GM12878 (cell line): Measurements from ENCODE around the gene KCNQ1. TPM values are rescaled to one million over a fixed set of nuclear protein-coding genes. Genes with fewer than 3 reads are reported as not detected.

Source experiments
- ATAC-seq: fragments of 200-7000 bp; cut with Tn5 transposase; 3 replicates; pipeline ENCODE4 v1.9.1; 2020; ENCODE audit warnings: mild to moderate bottlenecking, moderate library complexity
- BruUV-seq: library from RNA; stranded (reverse); fragments of 400-500 nt; replicated peaks from 2 replicates; lab custom pipeline; 2021; lab: Mats Ljungman, UMichigan
- CTCF ChIA-PET: fragments of 300-600 bp; sonication (Branson Sonifier 250); formaldehyde crosslinking; extraction: SDS; loops from one replicate; lab custom pipeline; 2021; ENCODE audit warnings: inconsistent platforms; lab: Yijun Ruan, JAX
- POLR2A ChIA-PET: fragments of 350-600 bp; formaldehyde crosslinking; extraction: SDS; loops from one replicate; lab custom pipeline; 2021; ENCODE audit warnings: inconsistent platforms; lab: Charles Lee
- RAD21 ChIA-PET: fragments of 300-600 bp; sonication (Branson Sonifier 250); formaldehyde crosslinking; loops from one replicate; lab custom pipeline; 2023; ENCODE audit warnings: antibody characterized with exemption; ENCODE audit not compliant: unreplicated experiment; lab: Charles Lee
- SMC1A ChIA-PET: fragments of 300-600 bp; sonication (Branson Sonifier 250); formaldehyde crosslinking; loops from one replicate; lab custom pipeline; 2023; ENCODE audit not compliant: unreplicated experiment, uncharacterized antibody; lab: Charles Lee
- DNase-seq: peaks from one replicate; pipeline ENCODE4 v3.0.0-alpha.2; 2011; ENCODE audit warnings: low read depth, low spot score
- FAIRE-seq: peaks from 3 replicates; lab custom pipeline; 2011; peaks lifted over from hg19 to GRCh38; lab: Jason Lieb, UNC
- H2AFZ ChIP-seq: 2 replicates; pipeline ENCODE4 v1.6.0; 2011; ENCODE audit warnings: low read depth, low read length, control low read depth; ENCODE audit not compliant: control insufficient read depth
- H3K27ac ChIP-seq: 2 replicates; pipeline ENCODE4 v1.5.1; 2011; ENCODE audit warnings: control low read depth; ENCODE audit not compliant: control insufficient read depth, insufficient read depth
- H3K27me3 ChIP-seq, 2 experiments: replicated peaks in 1 of 2; 2 replicates each; pipeline versions ENCODE4 v1.6.0 to v1.6.1; 2011; ENCODE audit warnings: low read length in 1 of 2; ENCODE audit not compliant: control insufficient read depth in 2 of 2, insufficient read depth in 2 of 2
- H3K36me3 ChIP-seq, 2 experiments: 2 replicates each; pipeline ENCODE4 v1.5.1; 2011; ENCODE audit warnings: low read length in 1 of 2; ENCODE audit not compliant: control insufficient read depth in 2 of 2, insufficient read depth in 2 of 2
- H3K4me1 ChIP-seq: 2 replicates; pipeline ENCODE4 v1.6.1; 2011; ENCODE audit warnings: mild to moderate bottlenecking, low read length, moderate library complexity, mixed read lengths; ENCODE audit not compliant: control insufficient read depth, insufficient read depth
- H3K4me2 ChIP-seq: 2 replicates; pipeline ENCODE4 v1.6.0; 2011; ENCODE audit warnings: control low read depth; ENCODE audit not compliant: control insufficient read depth, insufficient read depth
- H3K4me3 ChIP-seq: fragments of 200-600 bp; sonication (generic); 2 replicates; pipeline ENCODE4 v1.5.1; 2016
- H3K79me2 ChIP-seq: 2 replicates; pipeline ENCODE4 v1.6.0; 2011; ENCODE audit warnings: low read length; ENCODE audit not compliant: control insufficient read depth, insufficient read depth
- H3K9ac ChIP-seq: 2 replicates; pipeline ENCODE4 v1.8.0; 2011; ENCODE audit warnings: low read length, control low read depth, mixed read lengths; ENCODE audit not compliant: control insufficient read depth, insufficient read depth
- H3K9me3 ChIP-seq: replicated peaks from 3 replicates; pipeline ENCODE4 v1.5.1; 2011; ENCODE audit warnings: mild to moderate bottlenecking, low read length; ENCODE audit not compliant: control insufficient read depth, insufficient read depth
- H4K20me1 ChIP-seq: 2 replicates; pipeline ENCODE4 v1.6.0; 2011; ENCODE audit not compliant: control insufficient read depth, insufficient read depth
- BHLHE40 ChIP-seq, 2 experiments: fragments of 450-650 bp in 1 of 2; IDR thresholded peaks; 2 replicates each; pipeline ENCODE4 v1.6.1; 2011 to 2017; ENCODE audit warnings: low read depth in 2 of 2, borderline replicate concordance in 1 of 2, improper control_type of control experiment in 1 of 2, low read length in 1 of 2, mild to moderate bottlenecking in 1 of 2
- EGR1 ChIP-seq, 2 experiments: IDR thresholded peaks; 1 replicate in 1 of 2; 2 replicates in 1 of 2; pipeline ENCODE4 v1.6.1; 2011 to 2012; ENCODE audit warnings: low read depth in 2 of 2, low read length in 2 of 2, borderline replicate concordance in 1 of 2, mild to moderate bottlenecking in 1 of 2, moderate library complexity in 1 of 2
- IRF4 ChIP-seq: IDR thresholded peaks from 2 replicates; pipeline ENCODE4 v1.6.1; 2011; ENCODE audit warnings: low read depth, low read length
- RUNX3 ChIP-seq: IDR thresholded peaks from 2 replicates; pipeline ENCODE4 v1.6.1; 2012; ENCODE audit warnings: low read length, inconsistent platforms
- TARDBP ChIP-seq: IDR thresholded peaks from 2 replicates; pipeline ENCODE4 v1.6.1; 2016; ENCODE audit warnings: borderline replicate concordance
- WGBS: methylation state at CpG from one replicate; pipeline ENCODE4 v1.1.6; 2016; ENCODE audit warnings: low lambda C conversion rate; ENCODE audit not compliant: insufficient replicate concordance, insufficient coverage; ENCODE audit errors: missing lambda C conversion rate; 5-methylcytosine and 5-hydroxymethylcytosine counted together
- in situ Hi-C: fragments of 300-500 bp; cut with MboI; formaldehyde crosslinking; loops from 9 replicates; pipeline ENCODE4 v1.14.3; 2018; ENCODE audit warnings: mixed read lengths
- intact Hi-C: fragments of 100-400 bp; cut with micrococcal nuclease; formaldehyde crosslinking; loops from one replicate; pipeline ENCODE4 v1.14.2; 2022; ENCODE audit not compliant: unreplicated experiment
- polyA plus RNA-seq, 11 experiments: library from polyadenylated mRNA; depleted of rRNA in 4 of 11; unstranded in 6 of 11; stranded (reverse) in 5 of 11; fragments of >200 nt; fragmentation: Nextera tagmentation in 4 of 11; fragmentation: Illumina TruSeq in 1 of 11; extraction: Ambion mirVana in 4 of 11; extraction: Trizol in 1 of 11; gene quantifications; 1 replicate in 1 of 11; 2 replicates in 10 of 11; pipeline versions ENCODE4 v1.2.1 to v1.2.3, GENCODE V29; 2011 to 2016; ENCODE audit warnings: inconsistent platforms in 2 of 11, missing spikeins in 2 of 11, low read depth in 1 of 11
- total RNA-seq, 4 experiments: library from RNA; depleted of rRNA in 3 of 4; stranded (reverse); fragments of >200 nt in 3 of 4; fragmentation: Illumina TruSeq in 1 of 4; extraction: Trizol in 1 of 4; gene quantifications; 2 replicates each; pipeline versions ENCODE4 v1.2.1 to v1.2.3, GENCODE V29; 2013 to 2021
- TF ChIP-seq, protein P1 (sequence below): fragments of 450-650 bp; IDR thresholded peaks from 2 replicates; pipeline ENCODE4 v1.6.1; 2018; ENCODE audit warnings: borderline replicate concordance, mild to moderate bottlenecking; ENCODE audit not compliant: partially characterized antibody
- TF ChIP-seq, protein P2 (sequence below): fragments of 450-650 bp; formaldehyde crosslinking; IDR thresholded peaks from 2 replicates; pipeline ENCODE4 v1.5.0; 2022; ENCODE audit warnings: mild to moderate bottlenecking, missing genetic modification characterization
- TF ChIP-seq, protein P3 (sequence below): IDR thresholded peaks from 2 replicates; pipeline ENCODE4 v1.6.1; 2012; ENCODE audit warnings: low read depth, low read length, improper control_type of control experiment

Gene KCNQ1
- total and polyA plus RNA-seq, 10 of the 15 experiments (the other 5 are each of a cell fraction or from before 2014, with no cell fraction given) = 0.03 to 0.15 (median 0.12) TPM; not detected in 7

DNA sequence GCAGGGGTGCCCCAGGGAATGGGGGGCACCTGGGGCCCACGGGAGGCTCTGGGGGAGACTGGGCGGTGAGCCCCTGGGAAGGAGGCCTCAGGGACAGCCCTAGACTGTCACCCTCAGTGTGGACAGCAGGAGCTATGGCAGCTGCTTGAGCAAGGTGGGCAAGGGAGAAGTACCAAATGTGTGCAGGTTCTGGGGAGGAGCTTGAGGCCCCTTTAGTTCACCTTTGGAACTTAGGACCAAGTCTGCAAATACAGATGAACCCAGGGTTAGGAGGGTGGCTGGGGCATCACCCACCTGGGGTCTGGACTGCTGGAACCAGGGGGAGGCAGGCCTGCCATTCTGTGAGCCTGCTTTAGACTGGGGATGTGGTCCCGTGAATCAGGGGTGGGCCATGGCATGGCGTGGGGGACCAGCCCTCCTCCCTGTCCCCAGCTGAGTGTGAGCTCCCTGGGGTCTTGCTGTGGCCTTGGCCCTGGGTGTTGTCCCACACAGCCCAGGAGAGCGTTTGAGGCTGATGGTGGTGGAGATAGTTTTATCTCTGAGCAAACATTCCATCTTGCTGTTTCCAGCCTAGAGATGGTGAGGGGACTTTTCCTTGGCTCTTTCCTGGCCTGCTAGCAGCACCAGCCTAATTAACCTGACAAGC is 122.3 kb downstream of the KCNQ1 start:
- H3K9ac ChIP-seq = no peak overlapping the region
- CTCF ChIA-PET = no interaction called here
- no peak overlapping the region for H2AFZ ChIP-seq
- no peaks in the 10 kb centered on the region for H3K79me2 ChIP-seq
- no peaks in the 10 kb centered on the region for H3K9me3 ChIP-seq
- H3K27ac ChIP-seq = no peak overlapping the region
- intact Hi-C loops (no loop called here), in situ Hi-C loops (no loop called here)
- no peaks in the 10 kb centered on the region for H4K20me1 ChIP-seq
- no peaks in the 10 kb centered on the region for H3K36me3 ChIP-seq
- 21% methylated on average over 5 of the region's 5 CpGs for WGBS
- no peaks in the 10 kb centered on the region for H3K4me1 ChIP-seq
- POLR2A ChIA-PET = no interaction called here
- no peak for TF ChIP-seq IRF4
- no peaks in the 10 kb centered on the region for H3K27me3 ChIP-seq
- DNase-seq (no peak), FAIRE-seq (no peak), ATAC-seq (no peak)
- SMC1A ChIA-PET = interaction anchor here (0.7 kb wide), 1 partner anchor 321 kb away, joined by 3 read pairs; no protein-coding TSS in a partner anchor
- BruUV-seq = no TSS peak
- RAD21 ChIA-PET = no interaction called here
- no peak overlapping the region for H3K4me3 ChIP-seq
- H3K4me2 ChIP-seq = no peak overlapping the region

DNA sequence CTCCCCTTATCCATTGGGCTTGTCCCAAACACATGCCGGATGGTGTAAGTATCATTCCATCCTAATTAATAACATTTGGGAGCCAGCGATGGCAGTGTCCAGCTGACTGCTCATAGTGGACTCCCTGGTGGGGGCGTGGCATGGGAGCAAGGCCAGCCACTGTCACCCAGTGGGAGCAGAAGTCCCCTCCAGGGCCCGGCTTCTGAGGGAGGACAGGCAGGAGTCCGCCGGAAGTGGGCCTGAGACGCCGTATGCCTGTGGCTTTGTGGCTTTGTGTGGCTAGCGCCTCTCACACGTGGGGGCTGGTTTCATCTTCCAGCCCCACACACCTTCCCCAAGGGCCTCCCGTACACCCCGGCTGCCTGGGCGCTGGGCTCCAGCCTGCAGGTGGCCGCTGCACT is 124.5 kb downstream of the KCNQ1 start:
- no peaks in the 10 kb centered on the region for H3K36me3 ChIP-seq
- H3K9ac ChIP-seq = no peak overlapping the region
- no peak; the same call in 2 of the 3 replicates for ATAC-seq
- CTCF ChIA-PET = interaction anchor here (0.6 kb wide), 1 partner anchor 284 kb away, joined by 3 read pairs; no protein-coding TSS in a partner anchor
- no peaks in the 10 kb centered on the region for H3K4me1 ChIP-seq
- H3K27me3 ChIP-seq = no peaks in the 10 kb centered on the region
- no peaks in the 10 kb centered on the region for H3K9me3 ChIP-seq
- TF ChIP-seq, protein P1, sequence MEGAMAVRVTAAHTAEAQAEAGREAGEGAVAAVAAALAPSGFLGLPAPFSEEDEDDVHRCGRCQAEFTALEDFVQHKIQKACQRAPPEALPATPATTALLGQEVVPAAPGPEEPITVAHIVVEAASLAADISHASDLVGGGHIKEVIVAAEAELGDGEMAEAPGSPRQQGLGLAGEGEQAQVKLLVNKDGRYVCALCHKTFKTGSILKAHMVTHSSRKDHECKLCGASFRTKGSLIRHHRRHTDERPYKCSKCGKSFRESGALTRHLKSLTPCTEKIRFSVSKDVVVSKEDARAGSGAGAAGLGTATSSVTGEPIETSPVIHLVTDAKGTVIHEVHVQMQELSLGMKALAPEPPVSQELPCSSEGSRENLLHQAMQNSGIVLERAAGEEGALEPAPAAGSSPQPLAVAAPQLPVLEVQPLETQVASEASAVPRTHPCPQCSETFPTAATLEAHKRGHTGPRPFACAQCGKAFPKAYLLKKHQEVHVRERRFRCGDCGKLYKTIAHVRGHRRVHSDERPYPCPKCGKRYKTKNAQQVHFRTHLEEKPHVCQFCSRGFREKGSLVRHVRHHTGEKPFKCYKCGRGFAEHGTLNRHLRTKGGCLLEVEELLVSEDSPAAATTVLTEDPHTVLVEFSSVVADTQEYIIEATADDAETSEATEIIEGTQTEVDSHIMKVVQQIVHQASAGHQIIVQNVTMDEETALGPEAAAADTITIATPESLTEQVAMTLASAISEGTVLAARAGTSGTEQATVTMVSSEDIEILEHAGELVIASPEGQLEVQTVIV = no peak
- TF ChIP-seq EGR1 (IDR thresholded peaks at IDR 0.05; ENCODE audit: borderline replicate concordance in 1 of 2, low read depth in 2 of 2, low read length in 2 of 2) (no peak), RUNX3 (no peak), TARDBP (no peak), BHLHE40 (IDR thresholded peaks at IDR 0.05; ENCODE audit: borderline replicate concordance in 1 of 2, low read depth in 2 of 2, low read length in 1 of 2) (peak in 1 of 2 experiments; percentile 16; a peak in 1 of 4 replicates)
- TF ChIP-seq, protein P2, sequence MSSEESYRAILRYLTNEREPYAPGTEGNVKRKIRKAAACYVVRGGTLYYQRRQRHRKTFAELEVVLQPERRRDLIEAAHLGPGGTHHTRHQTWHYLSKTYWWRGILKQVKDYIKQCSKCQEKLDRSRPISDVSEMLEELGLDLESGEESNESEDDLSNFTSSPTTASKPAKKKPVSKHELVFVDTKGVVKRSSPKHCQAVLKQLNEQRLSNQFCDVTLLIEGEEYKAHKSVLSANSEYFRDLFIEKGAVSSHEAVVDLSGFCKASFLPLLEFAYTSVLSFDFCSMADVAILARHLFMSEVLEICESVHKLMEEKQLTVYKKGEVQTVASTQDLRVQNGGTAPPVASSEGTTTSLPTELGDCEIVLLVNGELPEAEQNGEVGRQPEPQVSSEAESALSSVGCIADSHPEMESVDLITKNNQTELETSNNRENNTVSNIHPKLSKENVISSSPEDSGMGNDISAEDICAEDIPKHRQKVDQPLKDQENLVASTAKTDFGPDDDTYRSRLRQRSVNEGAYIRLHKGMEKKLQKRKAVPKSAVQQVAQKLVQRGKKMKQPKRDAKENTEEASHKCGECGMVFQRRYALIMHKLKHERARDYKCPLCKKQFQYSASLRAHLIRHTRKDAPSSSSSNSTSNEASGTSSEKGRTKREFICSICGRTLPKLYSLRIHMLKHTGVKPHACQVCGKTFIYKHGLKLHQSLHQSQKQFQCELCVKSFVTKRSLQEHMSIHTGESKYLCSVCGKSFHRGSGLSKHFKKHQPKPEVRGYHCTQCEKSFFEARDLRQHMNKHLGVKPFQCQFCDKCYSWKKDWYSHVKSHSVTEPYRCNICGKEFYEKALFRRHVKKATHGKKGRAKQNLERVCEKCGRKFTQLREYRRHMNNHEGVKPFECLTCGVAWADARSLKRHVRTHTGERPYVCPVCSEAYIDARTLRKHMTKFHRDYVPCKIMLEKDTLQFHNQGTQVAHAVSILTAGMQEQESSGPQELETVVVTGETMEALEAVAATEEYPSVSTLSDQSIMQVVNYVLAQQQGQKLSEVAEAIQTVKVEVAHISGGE (CRISPR knock-in tag) = no peak
- TF ChIP-seq, protein P3, sequence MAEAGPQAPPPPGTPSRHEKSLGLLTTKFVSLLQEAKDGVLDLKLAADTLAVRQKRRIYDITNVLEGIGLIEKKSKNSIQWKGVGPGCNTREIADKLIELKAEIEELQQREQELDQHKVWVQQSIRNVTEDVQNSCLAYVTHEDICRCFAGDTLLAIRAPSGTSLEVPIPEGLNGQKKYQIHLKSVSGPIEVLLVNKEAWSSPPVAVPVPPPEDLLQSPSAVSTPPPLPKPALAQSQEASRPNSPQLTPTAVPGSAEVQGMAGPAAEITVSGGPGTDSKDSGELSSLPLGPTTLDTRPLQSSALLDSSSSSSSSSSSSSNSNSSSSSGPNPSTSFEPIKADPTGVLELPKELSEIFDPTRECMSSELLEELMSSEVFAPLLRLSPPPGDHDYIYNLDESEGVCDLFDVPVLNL = no peak
- H3K79me2 ChIP-seq = no peaks in the 10 kb centered on the region
- POLR2A ChIA-PET = no interaction called here
- in situ Hi-C loops (no loop called here), intact Hi-C loops (no loop called here)
- no peak overlapping the region for H3K4me2 ChIP-seq
- no TSS peak for BruUV-seq
- no peak for DNase-seq
- FAIRE-seq = no peak
- SMC1A ChIA-PET = no interaction called here
- H3K27ac ChIP-seq = no peak overlapping the region
- H3K4me3 ChIP-seq = no peak overlapping the region
- RAD21 ChIA-PET = no interaction called here
- H4K20me1 ChIP-seq = no peaks in the 10 kb centered on the region
- WGBS = 54% methylated on average over 13 of the region's 14 CpGs
- H2AFZ ChIP-seq = no peak overlapping the region
